GM23248 (cell line): ENCODE data around the gene LRRIQ1. TPM values are rescaled to one million over a fixed set of nuclear protein-coding genes. Genes with fewer than 3 reads are reported as not detected.

Experiments used
- DNase-seq: peaks from one replicate; pipeline ENCODE4 v3.0.0-alpha.2; 2015
- H2AFZ ChIP-seq: fragments of 200-600 bp; sonication (generic); 2 replicates; pipeline ENCODE4 v1.6.1; 2016; ENCODE audit warnings: antibody characterized with exemption
- H3F3A ChIP-seq: fragments of 200-600 bp; sonication (generic); 2 replicates; pipeline ENCODE4 v1.6.1; 2016; ENCODE audit warnings: mild to moderate bottlenecking, antibody characterized with exemption, mixed run types; ENCODE audit not compliant: insufficient read depth
- H3K27ac ChIP-seq: fragments of 200-600 bp; sonication (generic); 2 replicates; pipeline ENCODE4 v1.5.1; 2016; ENCODE audit warnings: mild to moderate bottlenecking
- H3K27me3 ChIP-seq: fragments of 200-600 bp; sonication (generic); replicated peaks from 2 replicates; pipeline ENCODE4 v1.6.1; 2016; ENCODE audit warnings: mild to moderate bottlenecking; ENCODE audit not compliant: insufficient read depth
- H3K36me3 ChIP-seq: fragments of 200-600 bp; sonication (generic); 2 replicates; pipeline ENCODE4 v1.6.1; 2016; ENCODE audit warnings: low read depth, mild to moderate bottlenecking
- H3K4me1 ChIP-seq: fragments of 200-600 bp; sonication (generic); 2 replicates; pipeline ENCODE4 v1.6.1; 2016; ENCODE audit warnings: mild to moderate bottlenecking; ENCODE audit not compliant: insufficient read depth
- H3K4me2 ChIP-seq: fragments of 200-600 bp; sonication (generic); one replicate; pipeline ENCODE4 v1.6.1; 2016; ENCODE audit warnings: mild to moderate bottlenecking; ENCODE audit not compliant: unreplicated experiment
- H3K4me3 ChIP-seq: fragments of 200-600 bp; sonication (generic); 2 replicates; pipeline ENCODE4 v1.5.1; 2016; ENCODE audit warnings: mild to moderate bottlenecking
- H3K79me2 ChIP-seq: fragments of 200-600 bp; sonication (generic); 2 replicates; pipeline ENCODE4 v1.6.1; 2016; ENCODE audit warnings: mild to moderate bottlenecking; ENCODE audit not compliant: insufficient read depth
- H3K9ac ChIP-seq: fragments of 200-600 bp; sonication (generic); 2 replicates; pipeline ENCODE4 v1.6.1; 2016; ENCODE audit warnings: mild to moderate bottlenecking
- H3K9me2 ChIP-seq: fragments of 200-600 bp; sonication (generic); 2 replicates; pipeline ENCODE4 v1.6.1; 2016; ENCODE audit warnings: mixed run types, mild to moderate bottlenecking, moderate library complexity; ENCODE audit not compliant: insufficient read depth
- H3K9me3 ChIP-seq: fragments of 200-600 bp; sonication (generic); one replicate; pipeline ENCODE4 v1.6.1; 2017; ENCODE audit warnings: low read depth
- H4K20me1 ChIP-seq: fragments of 200-600 bp; sonication (generic); 2 replicates; pipeline ENCODE4 v1.6.0; 2016; ENCODE audit not compliant: insufficient read depth
- EZH2 ChIP-seq: fragments of 200-600 bp; sonication (generic); IDR thresholded peaks from 2 replicates; pipeline ENCODE4 v1.6.1; 2018; ENCODE audit warnings: antibody characterized with exemption, mild to moderate bottlenecking; ENCODE audit not compliant: insufficient read depth, poor library complexity, severe bottlenecking
- EZH2phosphoT487 ChIP-seq: fragments of 200-600 bp; sonication (generic); IDR thresholded peaks from 2 replicates; pipeline ENCODE4 v1.6.1; 2018; ENCODE audit warnings: antibody characterized with exemption, moderate library complexity, mild to moderate bottlenecking, low read depth; ENCODE audit not compliant: insufficient read depth
- WGBS, 2 experiments: methylation state at CpG; one replicate each; pipeline ENCODE4 v1.1.6; 2015 to 2017; ENCODE audit warnings: low lambda C conversion rate in 2 of 2, low coverage in 1 of 2; ENCODE audit errors: missing lambda C conversion rate in 2 of 2; 5-methylcytosine and 5-hydroxymethylcytosine counted together
- in situ Hi-C: fragments of 300-500 bp; cut with MboI; formaldehyde crosslinking; loops from 2 replicates; pipeline ENCODE4 v1.15.0; 2020
- polyA plus RNA-seq: library from polyadenylated mRNA; unstranded; fragments of >200 nt; fragmentation: Nextera tagmentation; extraction: Ambion mirVana; gene quantifications from 2 replicates; pipeline ENCODE4 v1.2.1, GENCODE V29; 2016
- total RNA-seq: library from RNA; depleted of rRNA; stranded (reverse); fragments of >200 nt; shearing (Covaris generic); gene quantifications from 2 replicates; pipeline ENCODE4 v1.2.3, GENCODE V29; 2014

LRRIQ1 gene
- total and polyA plus RNA-seq, 2 experiments from 2014 or later: 0.11 to 0.88 TPM

DNA sequence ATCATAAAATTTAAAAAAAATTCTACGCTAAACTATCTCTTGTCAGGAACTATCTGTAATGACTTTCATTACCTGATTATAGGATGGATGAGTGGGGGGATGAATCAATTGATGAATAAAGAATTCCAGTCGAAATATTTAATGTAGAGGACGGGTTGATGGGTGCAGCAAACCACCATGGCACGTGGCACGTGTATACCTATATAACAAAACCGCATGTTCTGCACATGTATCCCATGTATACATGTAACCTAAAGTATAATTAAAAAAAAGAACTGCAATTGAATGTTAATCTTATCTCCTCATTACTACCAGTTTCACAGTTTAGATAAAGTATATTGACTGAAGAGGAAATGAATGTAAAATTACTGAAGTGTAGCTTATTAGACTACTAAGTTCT lies 23.4 kb downstream of the LRRIQ1 start:
- WGBS, 2 experiments: 46 to 55% methylated on average over 6 of the region's 6 CpGs
- no peaks in the 10 kb centered on the region for H4K20me1 ChIP-seq
- no peaks in the 10 kb centered on the region for H3K4me1 ChIP-seq
- no peaks in the 10 kb centered on the region for H3K36me3 ChIP-seq
- no peak overlapping the region for H3K4me3 ChIP-seq
- in situ Hi-C loops: no loop called here
- DNase-seq: no peak
- H3K9me3 ChIP-seq: no peaks in the 10 kb centered on the region
- no peak overlapping the region for H3K27ac ChIP-seq
- no peaks in the 10 kb centered on the region for H3K79me2 ChIP-seq
- no peaks in the 10 kb centered on the region for H3F3A ChIP-seq
- TF ChIP-seq EZH2phosphoT487: no peak
- TF ChIP-seq EZH2: no peak
- H2AFZ ChIP-seq: no peak overlapping the region
- no peak overlapping the region for H3K4me2 ChIP-seq
- H3K27me3 ChIP-seq: no peaks in the 10 kb centered on the region
- H3K9ac ChIP-seq: no peak overlapping the region
- no peaks in the 10 kb centered on the region for H3K9me2 ChIP-seq

DNA sequence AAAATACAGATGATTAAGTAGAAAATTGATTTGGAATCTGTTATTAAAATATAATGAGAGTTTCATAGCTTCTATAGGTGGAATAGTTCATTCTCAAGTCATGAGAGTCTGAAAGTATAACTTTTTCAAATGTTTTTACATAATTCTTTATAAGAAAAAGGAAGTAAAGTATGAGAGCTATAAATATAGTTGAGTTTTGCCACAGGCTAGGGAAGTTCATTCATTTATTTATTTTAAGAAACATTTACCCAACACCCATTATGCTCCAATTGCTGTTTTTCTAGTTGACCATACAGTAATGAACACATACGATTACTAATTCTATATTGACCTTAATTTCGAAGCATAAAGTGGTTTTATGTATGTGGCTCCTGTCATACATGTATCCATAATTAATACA lies 24.8 kb downstream of the LRRIQ1 start:
- Histone ChIP-seq H3K9me2 (no peaks in the 10 kb centered on the region), H3K9ac (no peak overlapping the region), H3K27ac (no peak overlapping the region), H3K27me3 (no peaks in the 10 kb centered on the region), H2AFZ (no peak overlapping the region), H3K36me3 (no peaks in the 10 kb centered on the region), H4K20me1 (no peaks in the 10 kb centered on the region), H3K9me3 (no peaks in the 10 kb centered on the region), H3K4me3 (no peak overlapping the region), H3K79me2 (no peaks in the 10 kb centered on the region), H3F3A (no peaks in the 10 kb centered on the region), H3K4me1 (no peaks in the 10 kb centered on the region), H3K4me2 (no peak overlapping the region)
- TF ChIP-seq EZH2 (no peak), EZH2phosphoT487 (no peak)
- 80 to 83% methylated on average over 2 of the region's 2 CpGs for WGBS, 2 experiments
- DNase-seq: no peak
- in situ Hi-C loops: no loop called here

DNA sequence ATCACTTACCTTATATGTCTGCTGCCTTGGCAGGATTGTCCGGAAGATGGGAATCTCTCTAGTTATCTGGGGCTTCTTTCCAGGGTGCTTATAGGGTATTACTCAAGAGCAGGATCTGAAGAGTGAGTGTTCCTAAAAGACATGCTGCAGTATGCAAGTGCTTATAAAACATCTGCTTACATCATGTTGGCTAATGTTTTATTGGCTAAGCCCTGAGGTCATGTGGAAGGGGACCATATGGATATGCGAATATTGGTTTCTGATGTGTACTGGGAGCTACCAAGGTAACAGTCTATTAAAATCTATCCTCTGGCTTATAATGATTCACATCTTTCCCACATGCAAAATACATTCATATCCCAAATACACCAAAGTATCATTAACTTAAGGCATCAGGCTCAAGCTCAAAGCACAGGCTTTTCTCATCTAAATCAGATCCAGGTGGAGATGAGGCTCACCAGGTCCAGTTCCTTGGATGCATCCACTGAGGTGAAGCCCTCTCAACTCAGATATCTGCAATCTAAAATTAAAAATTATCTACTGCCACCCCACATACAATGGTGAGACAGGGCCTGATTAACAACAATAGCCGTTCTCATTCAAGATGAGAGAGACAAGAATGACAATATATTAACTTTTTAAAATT lies 29.8 kb downstream of the LRRIQ1 start:
- no peaks in the 10 kb centered on the region for H3K4me1 ChIP-seq
- no peak overlapping the region for H3K4me2 ChIP-seq
- DNase-seq: no peak
- H3K4me3 ChIP-seq: no peak overlapping the region
- no peak overlapping the region for H3K9ac ChIP-seq
- H3K36me3 ChIP-seq: no peaks in the 10 kb centered on the region
- H3K9me2 ChIP-seq: no peaks in the 10 kb centered on the region
- H3K27ac ChIP-seq: no peak overlapping the region
- H4K20me1 ChIP-seq: no peaks in the 10 kb centered on the region
- no peaks in the 10 kb centered on the region for H3F3A ChIP-seq
- no peaks in the 10 kb centered on the region for H3K79me2 ChIP-seq
- in situ Hi-C loops: no loop called here
- no peaks in the 10 kb centered on the region for H3K9me3 ChIP-seq
- 57 to 59% methylated on average over 3 of the region's 3 CpGs for WGBS, 2 experiments
- no peak for TF ChIP-seq EZH2phosphoT487
- no peak for TF ChIP-seq EZH2
- H2AFZ ChIP-seq: no peak overlapping the region
- H3K27me3 ChIP-seq: no peaks in the 10 kb centered on the region

DNA sequence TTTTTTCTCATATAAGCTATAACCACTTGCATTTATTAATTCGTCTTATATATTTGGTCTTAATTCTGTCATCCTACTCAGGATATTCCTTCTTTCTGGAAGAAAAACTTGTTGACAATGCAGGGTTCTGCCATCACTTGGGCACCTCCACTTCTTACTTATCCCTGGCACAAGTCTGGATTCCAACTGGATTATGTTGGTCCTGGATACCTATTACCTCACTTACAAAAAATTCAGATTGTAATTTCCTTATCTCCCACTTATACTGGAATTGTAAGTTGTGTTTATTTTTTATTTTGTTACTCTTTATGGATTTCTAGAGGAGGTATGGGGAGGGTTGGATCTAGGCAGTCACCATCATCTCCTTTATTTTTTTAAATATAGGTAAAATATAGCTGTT lies 36.7 kb downstream of the LRRIQ1 start:
- no peak overlapping the region for H3K4me2 ChIP-seq
- H3K27ac ChIP-seq: no peak overlapping the region
- peaks cover 8% of the 10 kb centered on the region for H3K4me1 ChIP-seq
- H3K27me3 ChIP-seq: no peaks in the 10 kb centered on the region
- peak; percentile 9 for DNase-seq
- no peaks in the 10 kb centered on the region for H3K9me3 ChIP-seq
- H3K9me2 ChIP-seq: no peaks in the 10 kb centered on the region
- H3K9ac ChIP-seq: no peak overlapping the region
- H3K79me2 ChIP-seq: no peaks in the 10 kb centered on the region
- peak overlapping the region; percentile 15; the same call in 1 of the 2 replicates for H2AFZ ChIP-seq
- in situ Hi-C loops: no loop called here
- H3F3A ChIP-seq: 0 out of 2 replicates have a peak, but pooled peaks cover 7% of the 10 kb centered on the region
- H3K36me3 ChIP-seq: no peaks in the 10 kb centered on the region
- TF ChIP-seq EZH2: no peak
- TF ChIP-seq EZH2phosphoT487: no peak
- H3K4me3 ChIP-seq: no peak overlapping the region
- WGBS, 2 experiments: 82 to 86% methylated on average over 1 of the region's 1 CpG
- no peaks in the 10 kb centered on the region for H4K20me1 ChIP-seq
